ENCODE measurements around the gene PCSK6.

The PCSK6 gene

GRCh38 chr15:101498076-101498716 lies 8.7 kb upstream of the PCSK6 start:
- H3K36me3 Mint-ChIP-seq = no peaks in the 10 kb centered on the region
- no peak overlapping the region for H3K27ac Mint-ChIP-seq
- no peaks in the 10 kb centered on the region for H3K9me3 Mint-ChIP-seq (ENCODE audit: low read depth)
- peaks cover 23% of the 10 kb centered on the region for H3K4me1 Mint-ChIP-seq (ENCODE audit: low read depth)
- H3K4me3 Mint-ChIP-seq = no peak overlapping the region
- H3K27me3 Mint-ChIP-seq = peaks cover 30% of the 10 kb centered on the region

- Mint-ChIP-seq H3K27ac (no peak overlapping the region), H3K9me3 (ENCODE audit: low read depth) (no peaks in the 10 kb centered on the region), H3K4me3 (no peak overlapping the region), H3K36me3 (no peaks in the 10 kb centered on the region), H3K27me3 (peaks cover 30% of the 10 kb centered on the region), H3K4me1 (ENCODE audit: low read depth) (peaks cover 23% of the 10 kb centered on the region)
These were observed 8.1 kb upstream of the PCSK6 start for GRCh38 chr15:101497484-101498034.

- Mint-ChIP-seq H3K27ac (no peak overlapping the region), H3K9me3 (ENCODE audit: low read depth) (no peaks in the 10 kb centered on the region), H3K4me3 (no peak overlapping the region), H3K4me1 (ENCODE audit: low read depth) (peaks cover 23% of the 10 kb centered on the region), H3K27me3 (peaks cover 33% of the 10 kb centered on the region), H3K36me3 (no peaks in the 10 kb centered on the region)
These were observed 7.5 kb upstream of the PCSK6 start for GRCh38 chr15:101497017-101497416.

GRCh38 chr15:101496198-101496986 lies 6.9 kb upstream of the PCSK6 start:
- no peaks in the 10 kb centered on the region for H3K36me3 Mint-ChIP-seq
- H3K9me3 Mint-ChIP-seq (ENCODE audit: low read depth) = no peaks in the 10 kb centered on the region
- peak overlapping the region; percentile 34 for H3K27ac Mint-ChIP-seq
- H3K4me3 Mint-ChIP-seq = peak overlapping the region; percentile 30
- peaks cover 18% of the 10 kb centered on the region for H3K4me1 Mint-ChIP-seq (ENCODE audit: low read depth)
- H3K27me3 Mint-ChIP-seq = peaks cover 37% of the 10 kb centered on the region

- Mint-ChIP-seq H3K4me1 (ENCODE audit: low read depth) (peaks cover 12% of the 10 kb centered on the region), H3K9me3 (ENCODE audit: low read depth) (no peaks in the 10 kb centered on the region), H3K36me3 (no peaks in the 10 kb centered on the region), H3K4me3 (no peak overlapping the region), H3K27ac (no peak overlapping the region), H3K27me3 (peaks cover 41% of the 10 kb centered on the region)
These were observed 6.1 kb upstream of the PCSK6 start for GRCh38 chr15:101495334-101496197.

- H3K27ac Mint-ChIP-seq = no peak overlapping the region
- no peak overlapping the region for H3K4me3 Mint-ChIP-seq
- no peaks in the 10 kb centered on the region for H3K36me3 Mint-ChIP-seq
- peaks cover 44% of the 10 kb centered on the region for H3K27me3 Mint-ChIP-seq
- H3K9me3 Mint-ChIP-seq (ENCODE audit: low read depth) = no peaks in the 10 kb centered on the region
- H3K4me1 Mint-ChIP-seq (ENCODE audit: low read depth) = peaks cover 7% of the 10 kb centered on the region
These were observed 4.8 kb upstream of the PCSK6 start for GRCh38 chr15:101494251-101494796.

- no peak overlapping the region for H3K27ac Mint-ChIP-seq
- H3K27me3 Mint-ChIP-seq = peaks cover 45% of the 10 kb centered on the region
- H3K36me3 Mint-ChIP-seq = no peaks in the 10 kb centered on the region
- no peak overlapping the region for H3K4me3 Mint-ChIP-seq
- H3K9me3 Mint-ChIP-seq (ENCODE audit: low read depth) = no peaks in the 10 kb centered on the region
- H3K4me1 Mint-ChIP-seq (ENCODE audit: low read depth) = peaks cover 7% of the 10 kb centered on the region
These were observed 3.5 kb upstream of the PCSK6 start for GRCh38 chr15:101492766-101493692.

- peak overlapping the region; percentile 35 for H3K4me3 Mint-ChIP-seq
- H3K36me3 Mint-ChIP-seq = no peaks in the 10 kb centered on the region
- no peak overlapping the region for H3K27ac Mint-ChIP-seq
- H3K4me1 Mint-ChIP-seq (ENCODE audit: low read depth) = peaks cover 4% of the 10 kb centered on the region
- H3K27me3 Mint-ChIP-seq = peaks cover 41% of the 10 kb centered on the region
- no peaks in the 10 kb centered on the region for H3K9me3 Mint-ChIP-seq (ENCODE audit: low read depth)
These were observed 2.5 kb upstream of the PCSK6 start for GRCh38 chr15:101491734-101492640.

GRCh38 chr15:101490922-101491733 lies 1.6 kb upstream of the PCSK6 start:
- Mint-ChIP-seq H3K4me3 (peak overlapping the region; percentile 70), H3K27me3 (peaks cover 40% of the 10 kb centered on the region), H3K4me1 (ENCODE audit: low read depth) (no peaks in the 10 kb centered on the region), H3K27ac (no peak overlapping the region), H3K9me3 (ENCODE audit: low read depth) (no peaks in the 10 kb centered on the region), H3K36me3 (no peaks in the 10 kb centered on the region)

- Mint-ChIP-seq H3K36me3 (no peaks in the 10 kb centered on the region), H3K9me3 (ENCODE audit: low read depth) (no peaks in the 10 kb centered on the region), H3K27me3 (peaks cover 39% of the 10 kb centered on the region), H3K4me1 (ENCODE audit: low read depth) (no peaks in the 10 kb centered on the region), H3K27ac (no peak overlapping the region), H3K4me3 (peak overlapping the region; percentile 70)
These were observed 943 bp upstream of the PCSK6 start for GRCh38 chr15:101490408-101490891.

GRCh38 chr15:101489237-101489598 lies 289 bp downstream of the PCSK6 start:
- H3K4me3 Mint-ChIP-seq = no peak overlapping the region
- H3K9me3 Mint-ChIP-seq (ENCODE audit: low read depth) = no peaks in the 10 kb centered on the region
- H3K27ac Mint-ChIP-seq = no peak overlapping the region
- H3K36me3 Mint-ChIP-seq = no peaks in the 10 kb centered on the region
- peaks cover 30% of the 10 kb centered on the region for H3K27me3 Mint-ChIP-seq
- no peaks in the 10 kb centered on the region for H3K4me1 Mint-ChIP-seq (ENCODE audit: low read depth)

Measured in activated naive CD8-positive, alpha-beta T cell (primary cell).